ENCODE results near the gene RHBG. TPM values are rescaled to one million over a fixed set of nuclear protein-coding genes. Genes with fewer than 3 reads are reported as not detected.

The RHBG gene
- total RNA-seq, 1 experiment from 2014 or later, result 5.7 TPM

GRCh38 chr1:156385534-156386031 lies 16.6 kb downstream of the RHBG start:
- Histone ChIP-seq H3K4me3 (replicated peaks in 1 of 2; ENCODE audit: low read depth in 1 of 2, low read length in 2 of 2) (no peak overlapping the region), H3K4me1 (ENCODE audit: control insufficient read depth in 1 of 2, insufficient read depth in 2 of 2, low read length in 2 of 2) (no peaks in the 10 kb centered on the region; a peak in 1 of 4 replicates), H3K9me2 (ENCODE audit: insufficient read depth) (no peaks in the 10 kb centered on the region), H3K27ac (ENCODE audit: low read depth, low read length) (no peak overlapping the region), H3K79me2 (ENCODE audit: insufficient read depth, low read length) (no peaks in the 10 kb centered on the region), H3K36me3 (ENCODE audit: control insufficient read depth in 1 of 2, insufficient read depth in 2 of 2, low read length in 2 of 2) (no peaks in the 10 kb centered on the region), H3K4me2 (ENCODE audit: low read length) (no peak overlapping the region), H2AFZ (ENCODE audit: low read depth, low read length, poor library complexity, severe bottlenecking) (no peak overlapping the region), H4K20me1 (ENCODE audit: insufficient read depth) (no peaks in the 10 kb centered on the region), H3K9ac (ENCODE audit: low read length) (no peak overlapping the region), H3K27me3 (ENCODE audit: insufficient read depth, low read length) (no peaks in the 10 kb centered on the region), H3K9me3 (ENCODE audit: control insufficient read depth in 1 of 2, insufficient read depth in 1 of 2, low read depth in 1 of 2, low read length in 2 of 2) (no peaks in the 10 kb centered on the region)
- DNase-seq (ENCODE audit: low read depth, low spot score), result peak; percentile 38
- ATAC-seq, result peak; percentile 68
- intact Hi-C loops (cut with micrococcal nuclease), result loop anchor here (1.0 kb wide), 1 partner anchor 59 kb away; no protein-coding TSS in a partner anchor
- ChIA-PET RAD21 (ENCODE audit: low non-redundant PET in 1 of 2, low total read pairs in 2 of 2, uncharacterized antibody in 2 of 2, unreplicated experiment in 2 of 2) (interaction anchor here (0.6 to 2.7 kb wide), 11 partner anchors 14 to 232 kb away, joined by 3 to 51 read pairs (median 6); no protein-coding TSS in a partner anchor), POLR2A (interaction anchor here (1.5 to 3.1 kb wide), 2 partner anchors 36 to 60 kb away, joined by 4 to 25 read pairs; no protein-coding TSS in a partner anchor), CTCF (interaction anchor here (0.6 to 5.3 kb wide), 30 partner anchors 8 to 223 kb away, joined by 3 to 322 read pairs (median 4); partner anchors contain the start of gene MEF2D)
- TF ChIP-seq POLR2AphosphoS5 (IDR thresholded peaks at IDR 0.05; ENCODE audit: low read depth, low read length), result peak; percentile 42; the same call in 1 of the 2 replicates
- TF ChIP-seq CTCF (IDR thresholded peaks at IDR 0.05 in 2 of 3, conservative IDR thresholded peaks at IDR 0.05 in 1 of 3; ENCODE audit: borderline replicate concordance in 1 of 3, insufficient read depth in 1 of 3, low read depth in 2 of 3, low read length in 2 of 3), result peak; percentile 92 to 99 (median 96)
- TF ChIP-seq SP1 (IDR thresholded peaks at IDR 0.05; ENCODE audit: low read depth), result no peak
- TF ChIP-seq EGR1 (IDR thresholded peaks at IDR 0.05; ENCODE audit: low read depth), result no peak
- TF ChIP-seq YY1 (IDR thresholded peaks at IDR 0.05; ENCODE audit: extremely low read depth, insufficient replicate concordance, low read depth, low read length), result no peak
- no peak for TF ChIP-seq POLR2A (IDR thresholded peaks at IDR 0.05; ENCODE audit: borderline replicate concordance, extremely low read depth, insufficient read depth, insufficient read length)
- TF ChIP-seq CEBPB (IDR thresholded peaks at IDR 0.05; ENCODE audit: low read depth), result no peak
- TF ChIP-seq SRF (IDR thresholded peaks at IDR 0.05; ENCODE audit: low read depth), result no peak
- peak; percentile 99 for TF ChIP-seq RAD21 (IDR thresholded peaks at IDR 0.05; ENCODE audit: low read depth)
- BruUV-seq (replicated peaks), result no TSS peak
